ENCODE measurements around the gene ANKRD36C. TPM values are rescaled to one million over a fixed set of nuclear protein-coding genes. Genes with fewer than 3 reads are reported as not detected.
"Not testable (repeated sequence)": the region's sequence is repeated elsewhere in the genome, so short reads cannot be mapped to it uniquely, and the experiment has no call there.

The ANKRD36C gene
- total and polyA plus RNA-seq, 9 of the 15 experiments (the other 6 are each of a cell fraction or from before 2014, with no cell fraction given): 4.4 to 51.6 (median 11.9) TPM

- TF ChIP-seq PBX2 (CRISPR knock-in tag; IDR thresholded peaks at IDR 0.05; ENCODE audit: low read depth): not testable (repeated sequence)
- TF ChIP-seq PBX2 (tag; conservative IDR thresholded peaks at IDR 0.05; ENCODE audit: low read depth) (0 out of 2 replicates have a peak, but pooled peaks have one; percentile 25), POLR2G (IDR thresholded peaks at IDR 0.05; ENCODE audit: low read depth, low read length) (peak; percentile 53; the same call in 1 of the 2 replicates), PHF8 (IDR thresholded peaks at IDR 0.05; ENCODE audit: borderline replicate concordance, low read length) (peak; percentile 19; the same call in 1 of the 2 replicates), RAD21 (CRISPR knock-in tag; conservative IDR thresholded peaks at IDR 0.05 in 1 of 2, IDR thresholded peaks at IDR 0.05 in 1 of 2) (peak; percentile 83 to 88), THAP12 (CRISPR knock-in tag; IDR thresholded peaks at IDR 0.05) (0 out of 2 replicates have a peak, but pooled peaks have one; percentile 30), SMC3 (conservative IDR thresholded peaks at IDR 0.05; ENCODE audit: insufficient read depth, low read depth, low read length) (peak; percentile 26; the same call in 1 of the 2 replicates), DEAF1 (CRISPR knock-in tag; IDR thresholded peaks at IDR 0.05) (peak; percentile 80), RBFOX2 (IDR thresholded peaks at IDR 0.05; ENCODE audit: low read depth, low read length) (peak; percentile 44; the same call in 1 of the 2 replicates), EP400 (IDR thresholded peaks at IDR 0.05) (0 out of 2 replicates have a peak, but pooled peaks have one; percentile 9), ARID2 (IDR thresholded peaks at IDR 0.05) (0 out of 2 replicates have a peak, but pooled peaks have one; percentile 16), MAX (CRISPR knock-in tag; IDR thresholded peaks at IDR 0.05) (peak; percentile 32; the same call in 1 of the 2 replicates), MEIS2 (IDR thresholded peaks at IDR 0.05; ENCODE audit: partially characterized antibody) (peak; percentile 34), CTCF (IDR thresholded peaks at IDR 0.05 in 2 of 3, conservative IDR thresholded peaks at IDR 0.05 in 1 of 3; ENCODE audit: insufficient read depth in 2 of 3, low read depth in 1 of 3, low read length in 3 of 3) (peak; percentile 79 to 91 (median 86)), ZFX (CRISPR knock-in tag; IDR thresholded peaks at IDR 0.05) (peak; percentile 49)
These were observed 1.1 kb upstream of the ANKRD36C start (continued) for GRCh38 chr2:95992520-95993272.

Measured in K562 (cell line).